ENCODE results near the gene STPG4.

The STPG4 gene

DNA sequence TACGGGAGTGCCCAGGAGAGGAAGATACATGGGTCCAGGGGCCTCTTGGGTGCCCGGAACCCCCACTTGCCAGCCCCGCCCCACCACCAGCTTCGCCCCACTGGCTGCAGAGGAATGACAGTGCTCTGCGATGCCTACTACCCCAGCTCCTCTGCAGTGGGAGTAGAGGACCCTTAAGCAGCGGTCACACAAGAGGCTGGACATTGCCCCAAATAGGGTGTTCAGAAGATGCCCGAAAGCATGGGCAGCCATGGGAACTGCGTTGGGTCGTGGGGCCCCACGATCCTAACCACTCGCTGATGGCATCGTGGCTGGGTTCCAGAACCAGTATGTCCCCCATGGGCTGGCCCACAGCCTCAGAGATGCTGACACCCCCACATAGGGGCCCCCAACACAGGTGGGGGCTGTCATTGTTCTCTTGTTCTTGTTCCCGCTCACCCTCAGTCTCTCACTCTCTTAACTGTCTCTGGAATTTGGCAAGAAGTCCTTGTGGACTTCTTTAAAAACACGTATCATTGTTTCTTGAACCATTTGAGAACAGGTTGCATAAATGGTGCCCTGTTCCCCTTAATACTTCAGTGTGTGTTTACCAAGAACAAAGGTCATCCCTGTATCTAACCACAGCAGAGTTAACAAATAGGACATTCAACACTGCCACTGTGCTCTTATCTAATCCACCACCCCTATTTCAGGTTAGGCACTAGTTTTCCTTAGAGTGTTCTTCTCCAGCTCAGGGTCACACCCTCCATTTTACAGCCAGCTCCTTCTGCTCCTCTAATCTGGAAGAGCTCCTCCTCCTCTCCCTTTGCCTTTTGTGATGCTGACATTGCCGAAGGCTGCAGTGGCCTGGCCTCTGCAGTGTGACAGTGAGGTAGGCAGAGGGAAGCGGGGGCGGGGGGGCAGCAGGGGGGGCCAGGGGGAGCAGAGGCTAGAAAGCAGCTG lies 76.3 kb downstream of the STPG4 start:
- TF ChIP-seq EZH2 (IDR thresholded peaks at IDR 0.05) (no peak), FOXP2 (optimal IDR thresholded peaks at IDR 0.05; ENCODE audit: control extremely low read depth, extremely low read length, insufficient read depth) (no peak), POLR2AphosphoS5 (IDR thresholded peaks at IDR 0.05; ENCODE audit: borderline replicate concordance, low read depth, low read length) (no peak)
- Histone ChIP-seq H3K9ac (ENCODE audit: insufficient read length) (no peak overlapping the region), H3K9me3 (ENCODE audit: low read depth, low read length) (no peaks in the 10 kb centered on the region), H3K27ac (no peak overlapping the region), H3K36me3 (ENCODE audit: insufficient read depth, low read length) (no peaks in the 10 kb centered on the region), H3K4me3 (no peak overlapping the region)
- DNase-seq (ENCODE audit: low read depth, low spot score): no peak

DNA sequence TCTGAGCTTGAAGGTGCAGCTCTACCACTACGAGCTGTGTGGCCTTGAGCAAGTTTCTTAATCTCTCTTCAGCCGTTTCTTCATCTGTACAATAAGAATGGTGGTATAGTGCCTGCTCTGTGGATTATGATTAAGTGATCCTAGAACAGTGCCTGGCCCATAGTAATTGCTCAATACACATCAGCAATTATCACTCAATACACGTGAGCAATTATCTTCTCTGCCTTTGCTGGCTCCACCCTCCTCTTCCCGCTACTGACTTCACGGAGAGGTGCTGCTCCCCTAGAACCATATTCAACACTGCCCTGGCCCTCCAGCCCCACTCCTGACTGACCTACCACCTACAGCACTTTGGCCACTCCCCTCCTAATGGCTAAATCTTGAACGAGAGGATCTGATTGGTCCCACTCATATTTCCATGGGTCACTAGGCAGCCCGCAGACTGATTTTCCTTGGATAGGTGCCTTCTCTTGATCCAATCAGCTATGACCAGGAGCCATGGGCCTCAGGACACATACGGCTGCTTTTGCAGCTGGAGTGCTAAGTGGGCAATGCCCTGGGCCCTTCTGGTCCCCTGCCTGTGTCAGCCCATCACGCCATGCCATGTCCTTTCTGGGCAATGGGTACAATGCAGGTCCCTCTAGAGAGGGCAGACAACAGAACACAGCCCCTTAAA lies 77.5 kb downstream of the STPG4 start:
- no peak for TF ChIP-seq EZH2 (IDR thresholded peaks at IDR 0.05)
- no peak for TF ChIP-seq FOXP2 (optimal IDR thresholded peaks at IDR 0.05; ENCODE audit: control extremely low read depth, extremely low read length, insufficient read depth)
- no peak for TF ChIP-seq POLR2AphosphoS5 (IDR thresholded peaks at IDR 0.05; ENCODE audit: borderline replicate concordance, low read depth, low read length)
- Histone ChIP-seq H3K9me3 (ENCODE audit: low read depth, low read length) (no peaks in the 10 kb centered on the region), H3K27ac (no peak overlapping the region), H3K4me3 (no peak overlapping the region), H3K9ac (ENCODE audit: insufficient read length) (no peak overlapping the region), H3K36me3 (ENCODE audit: insufficient read depth, low read length) (no peaks in the 10 kb centered on the region)
- DNase-seq (ENCODE audit: low read depth, low spot score): no peak

DNA sequence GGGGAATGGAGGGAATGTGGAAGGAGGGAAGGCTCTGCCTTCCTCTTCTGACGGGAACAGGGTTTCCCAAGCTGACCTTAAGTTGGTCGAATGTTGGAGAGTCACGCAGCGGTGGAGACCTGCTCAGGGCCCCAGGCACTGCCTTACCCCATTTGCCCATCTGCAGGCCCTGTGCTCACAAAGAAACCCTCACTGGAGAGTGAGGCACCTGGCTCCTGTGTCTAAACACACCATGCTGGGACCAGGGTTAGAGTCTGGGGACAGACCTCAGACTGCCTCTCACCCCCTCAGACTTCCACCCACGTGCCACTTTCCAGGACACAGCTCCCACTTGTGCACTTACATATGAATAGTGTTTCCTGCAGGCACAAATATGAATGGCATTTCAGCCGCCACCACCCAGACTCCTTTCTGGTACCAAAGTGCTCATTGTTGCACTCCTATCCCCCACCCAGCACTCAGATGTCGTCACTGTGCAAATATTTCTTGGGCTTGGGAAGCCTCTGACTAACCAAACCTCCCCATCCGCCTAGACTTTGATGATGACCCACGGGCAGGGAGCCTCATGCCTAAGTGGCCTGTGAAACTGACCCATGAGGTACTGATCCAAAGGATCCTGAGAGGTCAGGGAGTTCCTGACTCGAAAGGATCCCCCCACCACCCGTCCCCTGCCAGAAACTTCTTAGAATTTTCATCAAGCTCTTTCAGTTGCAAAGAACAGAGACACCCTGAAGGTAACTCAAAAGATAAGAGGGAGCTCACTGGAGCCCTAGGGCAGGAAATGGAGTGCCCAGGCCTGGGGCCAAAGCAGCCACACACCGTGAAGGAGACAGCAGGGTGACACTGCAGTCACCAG lies 78.3 kb downstream of the STPG4 start:
- no peak overlapping the region for H3K4me3 ChIP-seq
- H3K36me3 ChIP-seq (ENCODE audit: insufficient read depth, low read length): no peaks in the 10 kb centered on the region
- H3K27ac ChIP-seq: no peak overlapping the region
- no peaks in the 10 kb centered on the region for H3K9me3 ChIP-seq (ENCODE audit: low read depth, low read length)
- DNase-seq (ENCODE audit: low read depth, low spot score): no peak
- TF ChIP-seq FOXP2 (optimal IDR thresholded peaks at IDR 0.05; ENCODE audit: control extremely low read depth, extremely low read length, insufficient read depth): no peak
- TF ChIP-seq EZH2 (IDR thresholded peaks at IDR 0.05): no peak
- no peak for TF ChIP-seq POLR2AphosphoS5 (IDR thresholded peaks at IDR 0.05; ENCODE audit: borderline replicate concordance, low read depth, low read length)
- H3K9ac ChIP-seq (ENCODE audit: insufficient read length): no peak overlapping the region

DNA sequence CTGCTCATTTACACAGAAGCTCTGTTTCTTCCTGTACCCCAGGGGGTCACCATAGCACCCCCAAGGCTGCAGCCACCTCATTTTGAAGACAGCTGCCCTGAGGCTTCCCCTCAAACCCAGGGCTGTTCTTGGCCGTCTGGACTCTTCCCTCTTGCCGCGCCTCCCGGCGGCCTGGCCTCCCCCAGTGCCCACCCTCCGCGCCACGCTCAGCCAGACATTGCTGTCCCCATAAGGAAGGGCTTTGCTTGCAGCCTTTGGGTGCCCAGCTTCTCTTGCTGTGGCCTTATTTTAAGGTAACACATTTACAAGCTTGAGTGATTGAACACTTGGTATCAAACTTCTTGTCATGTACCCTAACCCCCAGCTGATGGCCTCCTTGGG lies 79.0 kb downstream of the STPG4 start:
- Histone ChIP-seq H3K36me3 (ENCODE audit: insufficient read depth, low read length) (no peaks in the 10 kb centered on the region), H3K9me3 (ENCODE audit: low read depth, low read length) (no peaks in the 10 kb centered on the region), H3K4me3 (no peak overlapping the region), H3K9ac (ENCODE audit: insufficient read length) (no peak overlapping the region), H3K27ac (no peak overlapping the region)
- DNase-seq (ENCODE audit: low read depth, low spot score): no peak
- TF ChIP-seq FOXP2 (optimal IDR thresholded peaks at IDR 0.05; ENCODE audit: control extremely low read depth, extremely low read length, insufficient read depth) (no peak), EZH2 (IDR thresholded peaks at IDR 0.05) (no peak), POLR2AphosphoS5 (IDR thresholded peaks at IDR 0.05; ENCODE audit: borderline replicate concordance, low read depth, low read length) (no peak)

DNA sequence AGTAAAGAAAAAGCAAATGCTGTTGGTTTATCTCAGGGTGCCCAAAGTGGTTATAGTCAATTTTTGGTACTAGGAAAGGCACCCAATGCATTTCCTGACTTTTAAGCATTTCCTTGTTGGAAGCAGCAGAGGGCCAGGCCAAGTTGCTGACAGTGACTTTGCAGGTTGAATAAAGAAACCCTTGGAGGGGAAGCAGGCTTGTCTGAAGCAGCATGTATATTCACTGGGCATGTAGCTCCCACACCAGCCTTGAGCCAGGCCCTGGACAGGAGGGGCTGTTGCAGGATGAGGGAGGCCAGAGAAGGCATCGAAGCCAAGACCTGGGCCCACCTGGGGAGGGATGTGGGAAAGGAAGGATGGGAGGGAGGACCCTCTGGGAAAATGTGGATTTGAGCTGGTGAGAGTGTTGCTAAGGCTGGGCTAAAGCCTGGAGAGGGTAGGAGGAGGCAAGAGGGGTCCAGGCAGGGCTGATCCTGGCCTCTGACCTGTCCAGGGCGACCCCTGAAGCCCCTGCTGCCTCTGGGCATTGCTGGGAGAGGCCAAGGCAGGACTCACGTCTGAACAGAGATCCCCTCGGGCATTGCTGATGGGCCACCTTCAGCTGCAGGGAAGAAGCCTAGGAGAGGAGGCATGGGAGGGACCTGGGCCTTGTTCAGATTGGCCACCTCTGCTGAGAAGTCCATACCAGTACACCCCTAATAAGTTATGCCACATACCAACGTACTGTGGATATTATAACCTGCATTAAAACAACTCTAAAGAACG lies 79.6 kb downstream of the STPG4 start:
- H3K4me3 ChIP-seq: no peak overlapping the region
- H3K27ac ChIP-seq: peak overlapping the region; percentile 46; the same call in 1 of the 2 replicates
- no peaks in the 10 kb centered on the region for H3K9me3 ChIP-seq (ENCODE audit: low read depth, low read length)
- TF ChIP-seq FOXP2 (optimal IDR thresholded peaks at IDR 0.05; ENCODE audit: control extremely low read depth, extremely low read length, insufficient read depth) (no peak), EZH2 (IDR thresholded peaks at IDR 0.05) (no peak), POLR2AphosphoS5 (IDR thresholded peaks at IDR 0.05; ENCODE audit: borderline replicate concordance, low read depth, low read length) (no peak)
- H3K9ac ChIP-seq (ENCODE audit: insufficient read length): no peak overlapping the region
- no peak for DNase-seq (ENCODE audit: low read depth, low spot score)
- no peaks in the 10 kb centered on the region for H3K36me3 ChIP-seq (ENCODE audit: insufficient read depth, low read length)

DNA sequence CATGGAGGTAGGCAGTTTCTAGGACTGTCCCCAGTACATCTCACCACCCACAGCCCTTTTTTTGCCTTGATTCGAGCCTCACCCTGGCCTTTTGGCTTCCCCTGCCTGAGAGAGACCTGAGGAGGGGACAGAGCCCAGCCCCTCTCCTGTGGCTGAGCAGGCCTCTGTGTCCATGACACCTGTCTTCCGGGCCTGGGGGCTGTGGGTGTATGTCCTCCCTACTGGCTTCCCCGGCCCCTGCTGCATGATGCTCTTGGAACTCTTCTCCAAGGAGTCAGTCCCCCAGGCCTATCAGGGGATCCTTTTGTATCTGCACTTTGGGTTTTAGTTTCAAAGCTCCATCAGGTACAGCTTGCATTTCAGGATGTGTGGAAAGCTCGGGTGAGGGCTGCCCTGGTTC lies 80.4 kb downstream of the STPG4 start:
- Histone ChIP-seq H3K27ac (no peak overlapping the region), H3K9me3 (ENCODE audit: low read depth, low read length) (no peaks in the 10 kb centered on the region), H3K9ac (ENCODE audit: insufficient read length) (no peak overlapping the region), H3K4me3 (no peak overlapping the region), H3K36me3 (ENCODE audit: insufficient read depth, low read length) (no peaks in the 10 kb centered on the region)
- TF ChIP-seq POLR2AphosphoS5 (IDR thresholded peaks at IDR 0.05; ENCODE audit: borderline replicate concordance, low read depth, low read length): no peak
- TF ChIP-seq EZH2 (IDR thresholded peaks at IDR 0.05): no peak
- TF ChIP-seq FOXP2 (optimal IDR thresholded peaks at IDR 0.05; ENCODE audit: control extremely low read depth, extremely low read length, insufficient read depth): no peak
- DNase-seq (ENCODE audit: low read depth, low spot score): no peak

DNA sequence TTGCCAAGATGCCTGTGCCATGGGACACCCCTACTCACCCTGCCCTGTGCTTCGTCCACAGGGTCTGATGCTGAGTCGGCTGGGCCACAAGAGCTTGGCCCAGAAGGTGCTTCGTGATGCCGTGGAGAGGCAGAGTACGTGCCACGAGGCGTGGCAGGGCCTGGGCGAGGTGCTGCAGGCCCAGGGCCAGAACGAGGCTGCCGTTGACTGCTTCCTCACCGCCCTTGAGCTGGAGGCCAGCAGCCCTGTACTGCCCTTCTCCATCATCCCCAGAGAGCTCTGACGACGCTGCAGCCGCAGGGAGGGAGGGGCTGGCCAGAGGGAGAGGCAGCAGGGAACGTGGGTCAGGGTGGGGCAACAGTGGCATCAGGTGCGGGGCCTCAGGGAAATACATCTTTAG lies 81.5 kb downstream of the STPG4 start:
- no peak overlapping the region for H3K9ac ChIP-seq (ENCODE audit: insufficient read length)
- H3K4me3 ChIP-seq: no peak overlapping the region
- no peak overlapping the region for H3K27ac ChIP-seq
- no peaks in the 10 kb centered on the region for H3K36me3 ChIP-seq (ENCODE audit: insufficient read depth, low read length)
- DNase-seq (ENCODE audit: low read depth, low spot score): no peak
- no peaks in the 10 kb centered on the region for H3K9me3 ChIP-seq (ENCODE audit: low read depth, low read length)
- TF ChIP-seq FOXP2 (optimal IDR thresholded peaks at IDR 0.05; ENCODE audit: control extremely low read depth, extremely low read length, insufficient read depth) (no peak), EZH2 (IDR thresholded peaks at IDR 0.05) (no peak), POLR2AphosphoS5 (IDR thresholded peaks at IDR 0.05; ENCODE audit: borderline replicate concordance, low read depth, low read length) (no peak)

Measured in SK-N-MC (cell line).